HG03469 (cell line): ENCODE measurements around the gene TNNT2.

Experiments
- ATAC-seq: cut with Tn5 transposase; IDR thresholded peaks from one replicate; pipeline ENCODE4 v1.9.1; 2021; ENCODE audit warnings: mild to moderate bottlenecking, moderate library complexity, moderate number of reproducible peaks; ENCODE audit not compliant: unreplicated experiment

The TNNT2 gene

DNA sequence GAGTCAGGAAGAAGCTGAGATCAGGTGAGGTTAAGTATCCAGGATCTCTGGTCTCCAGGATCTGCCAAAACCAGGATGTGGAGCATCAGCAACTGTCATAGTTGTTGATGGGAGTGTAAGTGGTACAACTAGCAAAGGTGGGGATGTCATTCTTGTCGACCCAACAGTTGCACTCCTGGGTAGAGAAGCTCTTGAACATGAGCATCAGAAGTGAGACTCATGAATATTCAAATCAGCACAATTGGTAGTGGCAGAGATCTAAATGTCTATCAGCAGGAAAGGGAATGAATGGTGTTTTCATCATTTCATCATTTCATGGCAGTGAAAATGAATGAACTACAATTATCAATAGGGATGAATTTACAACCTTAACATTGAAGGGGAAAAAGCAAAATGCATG is 25.9 kb upstream of the TNNT2 start:
- no peak for ATAC-seq

DNA sequence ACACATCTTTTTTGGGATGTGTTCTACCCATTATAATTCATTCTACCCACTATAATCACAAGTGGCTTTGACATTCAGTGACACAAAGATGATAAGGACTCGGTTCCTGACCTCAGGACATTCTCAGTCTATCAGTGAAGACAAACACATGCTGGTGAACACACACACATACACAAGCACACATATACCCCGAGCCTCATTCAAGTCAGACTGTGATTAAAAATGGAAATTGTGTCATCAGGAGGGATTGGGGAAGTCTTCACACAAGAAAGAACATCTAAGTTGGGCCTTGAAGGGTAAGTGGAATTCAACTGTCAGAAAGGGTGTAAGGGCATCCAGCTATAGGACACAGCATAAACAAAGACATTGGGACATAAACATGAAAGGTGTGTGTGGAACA is 24.2 kb upstream of the TNNT2 start:
- ATAC-seq = no peak

DNA sequence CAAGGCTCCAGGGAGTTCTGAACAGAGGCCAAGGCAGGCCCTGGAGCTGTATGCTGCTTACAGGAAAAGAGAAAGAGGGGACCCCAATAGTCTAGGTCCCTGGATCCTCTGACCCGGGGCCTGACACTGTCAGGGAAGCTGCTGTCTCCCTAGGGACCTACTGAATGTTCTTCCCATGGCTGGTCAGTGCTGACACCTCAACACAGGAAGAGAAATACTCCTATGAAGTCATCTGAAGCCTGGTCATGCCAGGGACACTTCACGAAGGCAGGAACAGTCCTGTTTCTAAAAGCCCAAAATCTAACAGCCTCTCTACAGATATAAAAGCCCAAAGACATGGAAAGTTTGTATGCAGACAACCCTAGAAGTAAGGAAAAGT is 23.4 kb upstream of the TNNT2 start:
- no peak for ATAC-seq

DNA sequence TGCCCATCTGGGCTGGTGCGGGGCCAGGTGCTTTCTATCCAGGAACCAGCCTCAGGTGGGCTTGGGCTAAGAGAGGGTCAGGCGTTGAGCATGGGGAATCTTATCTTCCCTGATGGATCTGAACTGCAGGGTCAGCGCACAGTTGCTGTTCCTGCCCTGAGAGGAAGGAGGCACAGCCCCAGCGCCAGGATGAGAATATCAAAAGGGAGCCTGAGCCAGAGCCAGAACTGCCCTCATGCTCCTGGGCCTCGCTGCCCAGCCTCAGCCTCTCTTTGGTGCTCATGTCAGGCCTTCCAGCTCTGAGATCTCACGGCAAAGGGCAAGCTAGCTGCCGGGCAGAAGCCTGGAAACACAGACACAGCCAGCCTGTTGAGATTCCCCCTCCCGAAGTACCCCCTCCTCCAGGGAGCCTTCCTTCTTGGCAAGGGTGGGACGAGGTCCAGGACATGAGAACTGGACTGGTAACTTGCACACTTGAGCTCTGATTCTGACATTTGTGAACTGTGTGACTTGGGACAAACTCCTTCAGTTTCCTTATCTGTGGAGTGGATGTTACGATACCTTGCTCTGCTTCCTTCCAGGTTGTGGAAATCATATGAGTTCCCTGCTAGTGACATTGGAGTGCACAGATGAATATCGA is 22.9 kb upstream of the TNNT2 start:
- no peak for ATAC-seq

DNA sequence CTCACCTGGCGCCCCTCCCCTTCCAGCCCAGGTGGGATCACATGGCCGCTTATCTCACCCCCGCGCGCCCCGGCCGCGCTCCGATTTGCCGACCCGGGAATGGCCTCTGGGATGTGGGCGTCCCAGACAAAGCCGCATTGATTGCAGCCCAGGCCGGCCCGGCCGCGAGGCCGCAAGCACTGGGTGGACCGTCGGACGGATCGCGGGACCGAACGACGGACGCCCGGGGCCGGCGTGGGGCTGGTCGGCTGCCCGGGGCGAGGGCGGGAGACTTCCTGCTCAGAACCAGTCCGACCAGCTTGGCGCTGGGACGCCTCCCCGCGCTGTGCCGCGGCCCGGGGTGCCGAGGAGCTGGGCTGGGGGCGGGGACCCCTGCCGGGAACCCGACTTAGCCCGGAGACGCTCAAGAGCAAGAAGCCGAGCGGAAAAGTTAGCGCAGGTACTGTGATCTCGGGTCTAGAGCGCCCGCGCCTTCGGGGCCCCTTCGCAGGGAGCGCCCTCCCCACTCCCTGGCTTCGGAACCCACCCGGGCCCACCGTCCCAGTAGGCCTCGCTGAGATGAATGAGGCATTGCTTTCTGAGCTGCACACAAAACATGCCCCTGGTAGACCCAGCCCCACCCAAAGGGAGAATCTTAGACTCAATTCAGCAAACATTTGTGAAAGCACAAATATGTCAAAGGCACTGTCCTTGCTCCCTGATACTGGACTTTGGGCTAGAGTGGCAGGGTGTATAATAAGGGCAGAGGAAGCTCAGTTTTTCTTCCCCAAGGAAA is 22.1 kb upstream of the TNNT2 start:
- ATAC-seq = no peak

DNA sequence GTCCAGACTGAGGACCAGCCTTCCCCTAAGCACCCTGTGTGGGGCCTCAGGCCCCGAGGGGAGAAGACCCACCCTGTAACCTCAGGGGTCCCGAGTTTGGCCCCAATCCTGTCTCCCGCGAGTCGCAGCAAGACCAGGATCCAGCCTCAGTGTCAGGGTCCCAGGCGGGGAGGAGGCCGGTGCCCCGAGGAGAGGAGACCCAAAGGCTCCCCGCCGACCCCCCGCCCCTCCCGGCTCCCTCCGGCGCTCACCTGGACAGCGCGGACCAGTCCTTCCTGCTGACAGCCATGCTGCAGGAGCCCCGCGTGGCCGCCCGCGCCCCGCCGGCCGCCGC is 21.5 kb upstream of the TNNT2 start, which contains the start of gene LAD1:
Gene LAD1 (minus strand): TSS at position 307 of the 334 bp plus-strand sequence. CDS start 18 bp downstream, at position 289.
- no peak for ATAC-seq

DNA sequence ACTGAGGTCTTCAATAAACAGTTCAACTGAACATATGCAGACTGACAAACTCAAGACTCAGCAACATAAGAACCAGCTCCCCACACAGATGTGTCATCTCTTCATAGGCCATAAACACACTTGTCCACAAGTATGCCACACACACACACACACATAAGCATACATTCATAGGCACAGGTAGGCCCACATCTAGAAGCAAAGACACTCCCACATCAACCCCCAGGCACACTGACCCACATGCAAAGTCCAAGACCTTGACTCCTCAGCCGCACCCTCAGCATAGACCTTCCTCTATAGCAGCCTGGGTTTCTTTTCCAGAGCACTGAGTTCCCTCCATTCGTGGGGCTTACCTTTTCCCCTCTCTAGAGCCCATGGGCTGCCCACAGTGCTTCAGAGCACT is 20.2 kb upstream of the TNNT2 start:
- ATAC-seq = no peak

DNA sequence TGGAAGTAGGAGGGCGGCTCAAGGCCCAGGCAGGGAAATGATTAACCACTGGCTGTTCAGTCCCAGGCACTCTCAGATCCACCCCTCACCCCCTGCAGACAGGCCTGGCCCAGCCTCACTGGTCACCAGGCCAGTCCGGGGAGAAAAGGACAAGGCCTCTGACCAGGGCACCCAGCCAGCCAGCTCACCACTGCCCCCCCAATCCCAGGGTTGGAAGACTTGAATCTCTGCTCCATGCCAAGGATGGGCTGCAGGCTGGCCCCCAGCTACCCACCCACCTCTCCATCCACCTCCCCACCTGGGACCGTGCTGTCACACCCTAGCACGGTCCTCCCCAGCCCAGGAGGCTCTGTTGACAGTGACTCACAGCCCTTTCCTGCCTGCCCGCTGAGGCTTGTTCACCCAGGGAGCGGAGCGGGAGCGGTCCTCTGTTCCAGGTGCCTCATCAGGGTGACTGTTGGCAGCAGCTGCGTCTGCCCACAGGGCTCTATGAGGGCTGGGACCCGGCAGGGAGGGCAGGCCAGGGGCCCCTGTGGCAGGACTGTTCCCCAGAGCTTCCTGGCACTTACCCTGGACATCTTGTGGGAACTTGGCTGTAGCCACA is 19.5 kb upstream of the TNNT2 start:
- no peak for ATAC-seq

DNA sequence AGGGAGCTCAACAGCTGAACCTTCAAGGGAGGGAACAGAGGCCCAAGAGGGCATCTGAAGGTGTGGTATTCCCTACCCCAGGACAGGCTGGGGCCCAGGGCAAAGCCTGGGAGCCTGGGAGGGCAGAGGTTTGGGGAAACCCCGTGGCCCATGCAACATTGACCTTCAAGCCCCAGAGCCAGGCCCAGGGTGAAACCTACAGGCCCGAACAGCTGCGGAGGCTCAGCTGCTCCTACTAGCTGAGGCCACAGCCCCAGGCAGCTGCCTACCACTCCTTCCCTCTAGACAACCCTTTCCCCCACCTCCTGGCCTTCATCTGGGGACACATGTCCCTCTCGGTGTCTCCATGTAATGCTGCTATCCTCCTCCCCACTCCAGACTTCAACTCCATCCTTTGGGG is 18.5 kb upstream of the TNNT2 start:
- ATAC-seq = no peak

DNA sequence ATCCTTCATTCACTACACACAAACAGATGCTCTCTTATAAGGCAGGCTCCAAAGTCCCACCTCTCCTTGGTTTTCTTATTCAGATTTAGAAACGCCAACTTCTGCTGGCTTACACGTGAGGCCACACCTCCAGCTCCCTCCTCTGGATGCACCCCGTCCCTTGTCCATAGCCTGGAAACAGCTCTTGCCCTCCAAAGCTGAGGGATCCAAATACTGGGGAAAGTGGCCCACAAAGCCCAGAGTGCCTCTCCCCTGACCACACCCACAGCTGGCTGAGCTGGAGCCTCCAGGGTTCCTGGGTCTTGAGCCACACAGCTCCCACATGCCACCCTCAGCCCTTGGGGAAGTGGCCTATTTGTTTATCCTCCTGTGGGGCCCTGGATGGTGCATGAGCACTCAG is 17.1 kb upstream of the TNNT2 start:
- no peak for ATAC-seq

DNA sequence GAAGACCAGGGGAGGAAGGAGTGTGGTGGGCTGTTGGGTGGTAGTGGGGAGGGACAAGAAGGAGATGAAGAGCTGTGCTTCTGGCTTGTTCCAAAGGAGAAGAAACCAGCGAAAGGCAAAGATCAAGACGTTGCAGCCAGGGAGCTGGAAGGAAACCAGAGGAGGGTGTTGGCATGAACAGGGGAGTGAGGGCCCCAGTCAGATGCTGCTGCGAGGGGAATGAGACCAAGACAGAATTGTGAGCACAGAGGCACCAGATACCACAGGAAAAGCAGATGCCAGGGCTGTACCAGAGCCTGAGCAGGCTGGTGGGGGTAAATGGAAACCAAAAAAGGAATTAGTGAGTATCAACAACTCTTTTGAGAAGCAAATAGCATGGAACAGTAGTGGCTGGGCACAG is 15.6 kb upstream of the TNNT2 start:
- no peak for ATAC-seq

DNA sequence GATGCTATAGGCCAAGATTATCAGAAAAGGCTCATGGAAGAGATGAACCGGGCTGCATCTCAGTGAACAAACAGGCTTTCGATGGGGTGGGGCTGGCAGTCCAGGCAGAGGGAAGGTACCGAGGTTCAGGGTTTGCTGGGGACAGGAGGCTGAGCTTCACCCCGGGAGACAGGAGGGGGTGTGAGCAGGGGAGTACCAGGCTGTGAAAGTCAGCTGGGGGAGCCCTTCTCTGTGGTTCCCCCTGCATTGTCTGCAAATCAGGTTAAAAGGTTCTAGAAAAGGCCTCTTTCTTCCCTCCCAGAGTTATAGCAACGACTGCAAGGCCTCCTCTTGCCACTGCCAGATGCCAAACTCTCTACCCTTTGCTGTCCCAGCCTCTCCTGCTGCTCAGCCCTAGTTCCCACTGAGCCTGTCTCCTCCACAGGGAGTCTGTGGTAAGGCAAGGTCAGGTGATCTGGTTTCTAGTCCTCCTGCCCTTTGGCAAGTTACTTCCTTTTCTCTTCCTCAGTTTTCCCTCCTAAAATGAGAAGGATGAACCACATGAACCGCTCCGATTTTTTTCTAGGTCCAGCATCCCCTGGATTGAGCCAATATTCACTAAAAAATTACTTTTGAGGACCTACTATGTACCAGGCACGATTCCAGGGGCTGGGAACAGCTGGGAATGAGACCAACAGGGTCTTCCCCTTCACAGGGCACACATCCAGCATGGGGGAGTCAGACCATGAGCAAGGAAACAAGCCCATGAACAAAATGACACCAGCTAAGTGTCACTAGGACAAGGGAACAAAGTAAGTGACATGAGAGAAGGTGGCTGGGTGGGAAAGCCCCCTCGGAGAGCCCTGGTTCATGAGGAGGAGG is 14.4 kb upstream of the TNNT2 start:
- ATAC-seq = no peak

DNA sequence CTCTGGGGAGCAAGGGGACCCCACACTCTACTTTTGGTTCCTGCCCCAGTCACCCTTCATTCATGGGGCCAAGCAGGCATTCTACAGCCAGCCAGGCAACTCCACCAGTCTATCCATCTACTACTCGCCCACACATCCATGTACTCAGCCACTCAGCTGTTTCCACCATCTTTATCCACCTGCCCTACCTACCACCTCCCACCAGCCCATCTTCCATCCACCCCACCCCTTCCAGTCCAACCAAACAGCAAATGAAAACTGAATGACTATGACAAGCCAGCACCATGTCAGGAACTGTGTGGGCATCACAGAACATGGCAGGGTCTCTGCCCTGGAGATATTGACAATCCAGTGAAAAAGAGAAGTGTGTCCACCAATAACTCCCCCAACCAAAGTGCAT is 13.7 kb upstream of the TNNT2 start:
- ATAC-seq = no peak

DNA sequence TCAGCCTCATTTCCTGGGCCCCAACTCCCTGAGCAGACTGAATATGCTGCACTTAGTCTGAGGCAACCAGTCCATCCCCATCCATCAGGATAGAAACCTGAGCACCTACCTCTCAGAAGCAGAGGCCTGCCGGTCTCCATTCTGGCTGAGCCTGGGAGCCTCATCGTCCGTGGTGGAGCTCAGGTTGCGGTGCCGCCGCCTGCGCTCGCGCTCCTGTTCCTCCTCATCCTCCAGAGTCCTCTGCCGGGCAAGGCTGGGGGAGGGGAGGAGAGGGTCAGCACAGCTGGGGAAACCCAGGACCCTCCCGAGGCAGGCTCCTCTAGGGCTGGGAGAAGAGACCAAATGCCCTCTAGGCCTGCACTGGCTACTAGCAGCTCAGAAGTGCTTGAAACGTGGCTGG is 11.6 kb upstream of the TNNT2 start:
- ATAC-seq = no peak

DNA sequence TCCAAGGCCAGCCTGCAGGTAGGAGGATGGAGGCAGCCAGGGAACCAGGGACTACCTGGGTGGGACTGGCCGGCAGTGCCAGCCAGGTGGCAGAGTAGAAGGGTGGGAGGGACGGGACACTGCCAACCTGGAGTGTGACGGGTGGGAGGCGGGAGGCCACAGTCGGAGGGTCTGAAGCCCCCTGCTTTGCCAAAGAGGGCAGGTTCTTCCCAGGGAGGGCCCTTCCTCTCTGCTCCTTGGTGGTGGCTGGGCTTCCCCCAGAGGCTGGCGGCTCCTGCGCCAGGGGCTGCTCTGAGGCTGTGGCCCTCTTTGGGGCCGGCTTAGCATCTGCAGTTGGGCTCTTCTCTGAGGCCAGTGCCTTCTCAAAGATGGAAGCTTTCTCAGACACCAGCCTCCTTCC is 8.7 kb upstream of the TNNT2 start:
- no peak for ATAC-seq

DNA sequence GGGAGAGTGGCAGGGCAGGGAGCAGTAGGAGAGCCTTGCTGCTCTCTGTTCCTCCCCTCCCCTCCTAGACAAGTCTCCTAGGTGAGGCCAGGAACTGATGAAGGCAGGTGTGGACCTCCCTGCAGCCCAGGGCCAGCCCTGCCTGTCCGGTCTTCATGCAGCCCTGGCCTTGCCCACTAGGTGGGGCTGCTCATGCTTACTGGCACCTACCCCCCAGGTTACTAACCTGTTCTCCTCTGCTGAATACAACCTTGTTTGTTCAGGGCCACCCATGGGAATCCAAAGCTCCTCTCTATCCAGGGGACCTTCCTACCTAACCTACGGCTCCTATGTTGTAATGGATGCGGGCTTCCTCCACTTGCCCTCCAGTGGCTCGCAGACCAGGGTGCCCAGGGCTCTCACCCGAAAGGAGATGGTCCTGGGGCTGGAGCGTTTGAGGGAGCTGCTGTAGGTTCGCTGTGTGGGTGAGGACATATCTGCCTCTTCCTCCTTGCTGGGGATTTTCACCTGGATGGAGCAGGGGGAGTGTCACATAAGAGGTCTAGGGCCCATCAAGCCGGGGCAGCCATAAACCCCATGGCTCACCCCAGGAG is 7.9 kb upstream of the TNNT2 start:
- ATAC-seq = no peak

DNA sequence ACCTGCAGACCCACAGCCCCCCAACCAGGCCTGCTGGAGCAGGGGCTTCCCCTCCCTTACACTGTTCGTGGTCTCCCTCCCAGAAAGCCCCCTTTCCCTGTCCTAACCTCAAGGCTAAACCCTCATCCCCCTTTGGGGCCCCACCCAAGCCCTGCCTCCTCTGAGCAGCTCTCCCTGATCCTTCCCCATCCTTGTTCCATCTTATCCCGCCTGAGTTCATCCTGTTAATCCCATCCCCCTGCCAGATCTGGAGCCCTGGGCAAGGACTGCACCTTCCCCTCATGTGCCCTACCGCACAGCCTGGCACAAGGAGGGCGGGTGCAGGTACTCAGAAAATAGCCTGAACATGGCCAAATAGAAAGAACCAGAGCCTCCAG is 6.9 kb upstream of the TNNT2 start:
- ATAC-seq = no peak

DNA sequence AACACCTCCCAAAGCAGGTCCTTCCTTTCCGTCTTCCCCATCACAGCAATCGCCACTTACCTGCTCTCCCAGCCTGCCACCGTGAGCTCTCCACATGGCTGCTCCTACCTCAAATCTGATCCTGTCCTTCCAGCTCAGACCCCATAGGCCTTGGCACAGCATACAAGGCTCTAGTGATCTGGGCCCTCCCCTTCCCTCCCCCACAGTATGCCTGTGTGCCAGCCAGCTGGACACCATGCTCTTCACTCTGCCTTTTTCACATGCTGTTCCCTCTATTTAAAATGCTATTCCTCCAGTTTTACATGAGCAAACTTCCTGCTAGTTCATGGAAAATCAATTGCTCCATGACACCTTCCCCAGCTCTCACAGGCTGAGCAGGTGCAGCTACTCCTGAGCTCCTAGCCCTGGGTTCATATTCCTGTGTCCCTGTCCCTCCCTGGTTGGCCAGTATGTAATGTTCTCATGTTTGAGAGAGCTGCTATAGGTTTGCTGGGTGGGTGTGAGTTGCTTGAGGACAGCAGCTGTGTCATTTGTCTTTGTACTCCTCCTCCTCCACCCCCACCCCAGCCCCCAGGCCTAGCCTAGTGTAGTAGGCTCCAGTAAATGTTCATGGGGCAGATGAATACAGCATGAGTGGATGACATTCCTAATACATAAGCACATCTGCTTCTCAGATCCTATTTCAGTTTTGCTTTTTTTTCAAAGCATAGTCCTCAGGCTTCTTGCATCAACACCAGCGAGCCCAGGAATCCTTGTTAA is 6.3 kb upstream of the TNNT2 start:
- ATAC-seq = no peak

DNA sequence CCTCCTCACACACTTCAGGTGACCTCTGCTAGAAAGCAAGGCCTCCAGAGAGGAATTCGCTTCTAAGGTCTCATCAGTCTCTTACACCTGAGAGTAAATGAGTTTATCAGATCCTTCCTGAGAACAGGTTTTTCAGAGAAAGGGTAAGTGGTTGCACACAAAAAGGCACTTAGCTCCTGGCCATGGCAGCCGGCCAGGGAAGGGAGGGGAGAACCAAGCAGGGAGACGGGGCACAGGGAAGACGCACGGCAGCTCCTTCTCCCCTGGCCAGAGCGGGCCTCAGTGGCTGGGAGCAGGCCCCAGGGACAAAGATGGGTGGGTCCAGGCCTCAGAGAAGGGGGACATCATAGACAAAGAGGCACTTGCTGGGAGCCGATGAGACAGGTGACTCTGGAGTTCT is 3.6 kb upstream of the TNNT2 start:
- ATAC-seq = no peak

DNA sequence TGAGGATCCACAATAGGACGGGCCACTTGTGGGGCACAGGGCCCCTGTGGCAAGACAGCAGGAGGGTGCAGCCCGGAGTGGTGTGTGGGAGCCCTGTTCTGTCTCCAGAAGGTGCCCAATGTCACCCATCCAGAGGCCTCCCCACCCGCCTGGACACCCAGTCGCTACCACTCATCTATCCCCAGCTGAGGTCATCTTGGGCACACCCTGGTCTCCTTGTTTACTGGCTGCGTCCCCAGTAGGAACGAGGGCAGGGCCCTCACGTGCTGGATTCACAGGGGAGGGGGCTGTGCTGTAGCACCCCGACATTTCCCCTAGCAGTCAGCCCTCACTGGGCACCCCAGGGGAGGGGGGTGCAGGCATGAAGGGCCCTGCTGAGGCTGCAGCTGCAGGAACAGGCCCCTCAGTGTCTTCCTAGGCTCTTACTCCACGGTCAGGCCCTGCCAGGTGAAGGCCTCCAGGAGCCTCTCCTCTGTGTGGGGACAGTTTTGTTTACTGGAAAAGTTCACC is 2.3 kb upstream of the TNNT2 start:
- ATAC-seq = no peak
